ENCODE measurements around the gene AHRR. TPM values are rescaled to one million over a fixed set of nuclear protein-coding genes. Genes with fewer than 3 reads are reported as not detected.
"Not testable (repeated sequence)": the region's sequence is repeated elsewhere in the genome, so short reads cannot be mapped to it uniquely, and the experiment has no call there.

The AHRR gene
- total and polyA plus RNA-seq, 12 donors = 0.07 to 1.2 (median 0.33) TPM; not detected in 2

DNA sequence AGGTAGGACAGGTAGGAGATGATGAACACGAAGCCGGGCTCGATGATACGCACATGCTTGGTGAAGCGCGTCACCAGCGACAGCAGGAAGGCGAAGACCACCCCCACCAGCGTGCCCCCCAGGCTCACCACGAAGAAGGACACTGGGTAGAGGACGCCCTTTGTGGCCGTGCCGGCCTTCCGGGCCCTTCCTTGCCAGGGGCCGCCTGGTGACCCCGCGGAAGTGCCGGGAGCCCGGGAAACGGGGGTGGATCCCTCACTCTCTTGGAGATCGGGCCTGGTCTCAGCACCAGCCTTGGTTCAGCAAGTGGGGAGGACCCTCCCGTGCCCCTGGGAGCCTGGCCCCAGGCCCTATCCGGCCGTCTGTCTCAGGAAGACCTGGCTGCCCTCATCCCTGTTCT is 163.0 kb downstream of the AHRR start:
- H3K36me3 ChIP-seq = no peaks in the 10 kb centered on the region
- intact Hi-C loops (cut with DNase I) = no loop called here
- 89 to 90% methylated on average over 24 of the region's 24 CpGs for WGBS, 2 donors
- H3K9me3 ChIP-seq = no peaks in the 10 kb centered on the region
- no peak for TF ChIP-seq CTCF (IDR thresholded peaks at IDR 0.05)
- H3K27ac ChIP-seq = no peak overlapping the region
- H3K4me1 ChIP-seq = peaks cover 0 to 9% (median 0%) of the 10 kb centered on the region in 9 donors
- ATAC-seq = no peak
- no peak overlapping the region for H3K4me3 ChIP-seq
- peaks cover 0 to 78% (median 60%) of the 10 kb centered on the region in 7 donors for H3K27me3 ChIP-seq
- DNase-seq = no peak

- Histone ChIP-seq H3K9me3 (no peaks in the 10 kb centered on the region), H3K27me3 (peaks cover 0 to 71% (median 52%) of the 10 kb centered on the region in 7 donors)
- WGBS, 2 donors = 67 to 68% methylated on average over 29 of the region's 29 CpGs
Measured at GRCh38 chr5:485113-485945, 163.8 kb downstream of the AHRR start.

DNA sequence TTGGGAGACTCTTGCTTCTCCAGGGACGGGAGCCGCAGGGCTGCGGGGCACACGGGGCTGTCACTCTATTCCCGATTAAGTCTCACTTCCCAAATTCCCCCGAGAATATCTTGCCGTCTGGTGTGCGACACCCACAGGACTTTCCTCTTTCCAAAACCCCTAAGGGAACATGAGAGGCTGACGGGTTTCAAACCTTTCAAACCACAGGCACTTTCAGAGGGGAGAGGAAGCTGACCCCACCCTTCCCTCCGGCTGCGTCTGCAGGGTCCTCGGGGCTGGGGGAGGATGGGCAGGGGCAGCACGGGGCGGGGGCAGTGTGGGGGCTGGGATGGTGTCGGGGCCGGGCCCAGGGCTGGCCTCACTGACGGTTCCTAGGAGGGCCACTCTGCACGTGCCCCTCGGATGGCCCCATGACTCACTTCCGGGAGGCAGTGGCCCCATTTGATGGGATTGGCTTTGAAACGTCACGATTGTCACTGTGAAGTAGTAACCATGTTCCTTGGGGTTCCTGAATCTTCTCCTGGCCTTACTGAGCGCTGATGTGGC is 164.5 kb downstream of the AHRR start:
- H3K36me3 ChIP-seq = no peaks in the 10 kb centered on the region
- H3K9me3 ChIP-seq = no peaks in the 10 kb centered on the region
- no peak overlapping the region for H3K27ac ChIP-seq
- TF ChIP-seq CTCF (IDR thresholded peaks at IDR 0.05) = no peak
- DNase-seq = no peak
- H3K4me1 ChIP-seq = peaks cover 0 to 9% (median 0%) of the 10 kb centered on the region in 9 donors
- intact Hi-C loops (cut with DNase I) = no loop called here
- ATAC-seq = peak in 1 of 8 donors; percentile 30
- no peak overlapping the region for H3K4me3 ChIP-seq
- peaks cover 0 to 71% (median 45%) of the 10 kb centered on the region in 7 donors for H3K27me3 ChIP-seq
- 39 to 45% methylated on average over 23 of the region's 23 CpGs for WGBS, 2 donors

More at GRCh38 chr5:485113-485945, 163.8 kb downstream of the AHRR start:
- intact Hi-C loops (cut with DNase I) = no loop called here
- ATAC-seq (peak in 1 of 8 donors; percentile 12), DNase-seq (no peak)
- H3K4me1 ChIP-seq = peaks cover 0 to 9% (median 0%) of the 10 kb centered on the region in 9 donors
- no peaks in the 10 kb centered on the region for H3K36me3 ChIP-seq
- H3K27ac ChIP-seq = no peak overlapping the region
- no peak for TF ChIP-seq CTCF (IDR thresholded peaks at IDR 0.05)
- no peak overlapping the region for H3K4me3 ChIP-seq

DNA sequence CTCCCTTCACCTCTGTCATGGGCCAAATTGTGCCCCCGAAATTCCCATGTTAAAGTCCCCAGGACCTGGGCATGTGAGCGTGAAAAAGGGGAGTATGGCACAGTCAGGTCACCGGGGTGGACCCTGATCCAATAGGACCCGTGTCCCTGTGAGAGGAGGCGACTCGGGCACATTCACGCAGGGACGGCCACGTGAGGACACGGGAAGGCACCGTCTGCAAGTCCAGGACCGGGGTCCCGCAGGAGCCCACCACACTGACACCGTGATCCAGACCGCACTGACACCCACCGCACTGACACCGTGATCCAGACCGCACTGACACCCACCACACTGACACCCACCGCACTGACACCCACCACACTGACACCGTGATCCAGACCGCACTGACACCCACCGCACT is 165.1 kb downstream of the AHRR start:
- peaks cover 0 to 69% (median 44%) of the 10 kb centered on the region in 7 donors for H3K27me3 ChIP-seq
- 91 to 97% methylated on average over 17 to 18 of the region's 22 CpGs for WGBS, 2 donors
- intact Hi-C loops (cut with DNase I); ATAC-seq; H3K27ac ChIP-seq; H3K4me1 ChIP-seq; H3K9me3 ChIP-seq; H3K4me3 ChIP-seq; H3K36me3 ChIP-seq; DNase-seq: not testable (repeated sequence)

Other genes with a start within 250 kb of the AHRR start
- gene PLEKHG4B, start 229.5 kb upstream of the AHRR start, total RNA-seq = under 1 TPM in 3 of 10 donors, not detected in 7; 0.02 to 0.14 (median 0.07) TPM
- gene PLEKHG4B, start 229.5 kb upstream of the AHRR start, polyA plus RNA-seq = under 1 TPM in 1 of 2 donors, not detected in 1; under 0.01 TPM
- 10 to 100 TPM; 27.4 to 96.6 (median 58.3) TPM for gene LRRC14B, start 130.2 kb upstream of the AHRR start, total RNA-seq
- 10 to 100 TPM in 1 of 2 donors, 1 to 10 TPM in 1; 2.6 to 16.0 TPM for gene LRRC14B, start 130.2 kb upstream of the AHRR start, polyA plus RNA-seq
- gene CCDC127, start 103.6 kb upstream of the AHRR start, total RNA-seq = 10 to 100 TPM in 1 of 10 donors, 1 to 10 TPM in 9; 5.0 to 10.4 (median 7.7) TPM
- gene CCDC127, start 103.6 kb upstream of the AHRR start, polyA plus RNA-seq = 1 to 10 TPM; 3.8 to 4.3 TPM
- gene SDHA, start 103.4 kb upstream of the AHRR start, total RNA-seq = 100 to 1,000 TPM; 557 to 897 (median 823) TPM
- gene SDHA, start 103.4 kb upstream of the AHRR start, polyA plus RNA-seq = 100 to 1,000 TPM; 317 to 636 TPM
- 10 to 100 TPM; 27.6 to 42.9 (median 35.6) TPM for gene PDCD6, start 50.1 kb upstream of the AHRR start, total RNA-seq
- gene PDCD6, start 50.1 kb upstream of the AHRR start, polyA plus RNA-seq = 10 to 100 TPM; 51.2 to 85.9 TPM
- gene EXOC3, start 121.5 kb downstream of the AHRR start, total RNA-seq = 10 to 100 TPM; 35.9 to 44.7 (median 41.0) TPM
- 10 to 100 TPM; 29.0 to 29.1 TPM for gene EXOC3, start 121.5 kb downstream of the AHRR start, polyA plus RNA-seq
- 1 to 10 TPM in 7 of 10 donors, under 1 TPM in 3; 0.53 to 1.5 (median 1.1) TPM for gene SLC9A3, start 202.7 kb downstream of the AHRR start, total RNA-seq
- under 1 TPM; 0.59 to 0.64 TPM for gene SLC9A3, start 202.7 kb downstream of the AHRR start, polyA plus RNA-seq

Data from heart right ventricle (tissue), 16 donors.